ENCODE data around the gene GSG1L2.

The GSG1L2 gene

GRCh38 chr17:9821921-9822320, at the start of gene GSG1L2:
Gene GSG1L2, minus strand, starts transcription at chr17:9822079. Its CDS starts 8 bp downstream, at chr17:9822071.
- in situ Hi-C loops (cut with MboI; ENCODE audit: low sequenced_read_pairs): no loop called here

DNA sequence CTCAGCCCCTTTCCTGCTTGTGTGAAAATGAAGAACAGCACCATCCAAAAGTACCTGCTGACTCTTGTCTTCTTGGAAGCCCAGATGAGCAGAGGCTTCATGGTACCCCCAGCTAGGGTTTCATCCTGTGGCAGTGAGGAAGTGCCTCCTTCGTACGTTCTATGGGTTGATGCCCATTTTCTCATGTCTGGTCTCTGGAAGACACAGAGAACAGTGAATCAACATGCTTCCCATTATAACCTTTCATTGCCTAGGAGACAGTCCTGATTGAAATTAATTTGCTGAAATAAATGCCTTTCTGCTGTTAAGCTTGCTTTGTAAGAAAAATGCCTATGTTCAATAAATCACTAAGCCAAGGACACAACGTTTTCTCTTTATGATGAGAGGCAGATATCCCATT, 46.7 kb upstream of the GSG1L2 start:
- in situ Hi-C loops (cut with MboI; ENCODE audit: low sequenced_read_pairs): no loop called here

DNA sequence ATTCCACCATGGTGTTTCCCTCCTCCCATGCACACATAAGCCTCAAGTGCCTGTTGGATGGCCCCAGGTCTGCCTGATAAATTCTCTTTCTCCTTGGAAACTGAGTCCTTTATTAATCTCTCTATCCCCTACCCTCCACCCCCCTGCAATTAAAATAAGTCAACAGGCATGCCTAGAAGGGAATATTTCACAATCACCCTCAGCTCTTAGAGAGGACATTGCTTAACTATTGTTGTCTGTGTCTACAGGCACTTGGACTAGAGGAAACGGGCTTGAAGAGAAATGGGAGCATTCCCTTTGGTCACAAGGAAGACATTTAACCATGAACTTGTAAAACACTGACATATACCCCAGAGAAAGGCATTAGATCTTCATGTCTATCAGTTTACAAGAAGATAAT, 43.7 kb upstream of the GSG1L2 start:
- in situ Hi-C loops (cut with MboI; ENCODE audit: low sequenced_read_pairs): no loop called here

GRCh38 chr17:9862949-9863348, 41.1 kb upstream of the GSG1L2 start:
- in situ Hi-C loops (cut with MboI; ENCODE audit: low sequenced_read_pairs): no loop called here

- in situ Hi-C loops (cut with MboI; ENCODE audit: low sequenced_read_pairs): no loop called here
These were observed 40.3 kb upstream of the GSG1L2 start for GRCh38 chr17:9862220-9862619.

GRCh38 chr17:9860851-9861250, 39.0 kb upstream of the GSG1L2 start:
- in situ Hi-C loops (cut with MboI; ENCODE audit: low sequenced_read_pairs): no loop called here

- in situ Hi-C loops (cut with MboI; ENCODE audit: low sequenced_read_pairs): no loop called here
These were observed 37.9 kb upstream of the GSG1L2 start for GRCh38 chr17:9859781-9860180.

DNA sequence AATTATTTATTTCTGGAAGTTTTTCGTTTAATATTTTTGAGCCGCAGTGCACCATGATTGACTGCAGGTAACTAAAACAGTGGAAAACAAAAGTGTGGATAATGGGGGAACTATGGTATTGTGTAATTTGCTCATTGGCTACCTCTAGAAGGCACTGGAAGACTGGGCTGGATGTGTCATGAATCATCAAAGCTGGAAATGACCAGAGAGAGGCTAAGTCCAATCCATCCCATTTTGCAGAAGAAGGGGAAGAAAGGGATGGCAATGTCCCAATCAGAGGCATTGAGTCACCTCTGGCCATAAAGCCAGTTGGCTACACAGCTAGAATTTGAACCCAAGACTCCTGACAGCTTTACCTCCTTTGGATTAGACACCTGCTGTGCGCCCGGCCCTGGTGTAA, 33.2 kb upstream of the GSG1L2 start:
- in situ Hi-C loops (cut with MboI; ENCODE audit: low sequenced_read_pairs): no loop called here

GRCh38 chr17:9854255-9854654, 32.4 kb upstream of the GSG1L2 start:
- in situ Hi-C loops (cut with MboI; ENCODE audit: low sequenced_read_pairs): no loop called here

DNA sequence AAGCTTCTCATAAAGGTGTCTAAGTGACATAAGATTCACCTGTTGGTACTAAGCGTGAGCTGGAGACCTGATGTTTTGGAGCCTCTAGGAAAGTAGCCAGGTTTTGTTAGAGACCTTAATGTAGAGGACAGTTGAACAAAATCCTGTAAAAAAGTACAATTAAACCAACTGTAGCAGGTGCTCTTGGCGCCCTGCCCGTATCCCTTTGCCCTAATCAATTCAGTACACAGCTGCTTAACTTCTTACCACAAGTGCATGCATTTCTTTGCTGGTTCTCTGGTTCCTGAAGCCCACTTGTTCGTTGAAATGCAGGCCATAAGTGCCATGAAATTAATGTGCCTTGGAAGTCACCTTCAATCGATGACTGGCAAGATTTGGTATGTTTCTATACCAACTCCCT, 28.3 kb upstream of the GSG1L2 start:
- in situ Hi-C loops (cut with MboI; ENCODE audit: low sequenced_read_pairs): no loop called here

- in situ Hi-C loops (cut with MboI; ENCODE audit: low sequenced_read_pairs): no loop called here
These were observed 23.4 kb upstream of the GSG1L2 start for GRCh38 chr17:9845306-9845705.

DNA sequence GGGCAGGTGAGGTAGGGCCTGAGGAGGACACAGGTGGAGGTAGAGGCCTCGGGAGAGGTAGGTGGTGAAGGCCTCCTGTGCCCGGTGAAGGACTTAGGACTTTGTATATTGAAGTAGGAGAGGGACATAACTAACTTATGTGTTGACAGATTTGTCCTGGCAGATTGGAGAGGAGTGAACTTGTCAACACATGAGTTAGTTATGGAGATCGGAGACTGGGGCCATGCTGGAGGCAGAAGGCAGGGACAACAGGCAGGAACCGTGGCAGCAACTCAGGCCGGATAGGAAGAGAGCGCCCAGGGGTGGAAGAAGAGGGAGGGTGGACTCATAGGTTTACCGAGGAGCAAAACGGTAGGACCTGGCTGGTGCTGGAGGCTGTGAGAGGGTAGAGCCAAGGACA, 22.3 kb upstream of the GSG1L2 start:
- in situ Hi-C loops (cut with MboI; ENCODE audit: low sequenced_read_pairs): no loop called here

- in situ Hi-C loops (cut with MboI; ENCODE audit: low sequenced_read_pairs): no loop called here
These were observed 21.5 kb upstream of the GSG1L2 start for GRCh38 chr17:9843152-9844010.

GRCh38 chr17:9842057-9842758, 20.3 kb upstream of the GSG1L2 start:
- in situ Hi-C loops (cut with MboI; ENCODE audit: low sequenced_read_pairs): no loop called here

DNA sequence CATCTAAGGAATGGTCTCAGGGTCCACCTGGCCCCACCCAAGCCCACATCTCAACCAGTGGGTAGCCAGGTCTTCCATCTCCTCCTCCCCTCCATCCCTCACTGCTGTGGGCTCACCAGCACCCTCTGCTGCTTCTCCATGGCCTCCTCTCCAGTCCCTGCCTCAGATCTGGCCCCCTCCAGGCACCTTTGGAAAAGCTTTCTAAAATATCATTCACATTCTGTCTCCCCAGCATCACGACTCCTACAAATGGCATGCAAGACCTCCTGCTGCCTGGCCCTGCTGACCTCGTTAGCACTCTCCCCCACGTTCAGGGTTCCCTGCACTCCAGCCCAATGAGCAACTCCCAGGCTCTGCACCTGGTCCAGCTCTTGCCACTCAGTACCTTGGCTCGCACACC, 17.6 kb upstream of the GSG1L2 start:
- in situ Hi-C loops (cut with MboI; ENCODE audit: low sequenced_read_pairs): no loop called here

DNA sequence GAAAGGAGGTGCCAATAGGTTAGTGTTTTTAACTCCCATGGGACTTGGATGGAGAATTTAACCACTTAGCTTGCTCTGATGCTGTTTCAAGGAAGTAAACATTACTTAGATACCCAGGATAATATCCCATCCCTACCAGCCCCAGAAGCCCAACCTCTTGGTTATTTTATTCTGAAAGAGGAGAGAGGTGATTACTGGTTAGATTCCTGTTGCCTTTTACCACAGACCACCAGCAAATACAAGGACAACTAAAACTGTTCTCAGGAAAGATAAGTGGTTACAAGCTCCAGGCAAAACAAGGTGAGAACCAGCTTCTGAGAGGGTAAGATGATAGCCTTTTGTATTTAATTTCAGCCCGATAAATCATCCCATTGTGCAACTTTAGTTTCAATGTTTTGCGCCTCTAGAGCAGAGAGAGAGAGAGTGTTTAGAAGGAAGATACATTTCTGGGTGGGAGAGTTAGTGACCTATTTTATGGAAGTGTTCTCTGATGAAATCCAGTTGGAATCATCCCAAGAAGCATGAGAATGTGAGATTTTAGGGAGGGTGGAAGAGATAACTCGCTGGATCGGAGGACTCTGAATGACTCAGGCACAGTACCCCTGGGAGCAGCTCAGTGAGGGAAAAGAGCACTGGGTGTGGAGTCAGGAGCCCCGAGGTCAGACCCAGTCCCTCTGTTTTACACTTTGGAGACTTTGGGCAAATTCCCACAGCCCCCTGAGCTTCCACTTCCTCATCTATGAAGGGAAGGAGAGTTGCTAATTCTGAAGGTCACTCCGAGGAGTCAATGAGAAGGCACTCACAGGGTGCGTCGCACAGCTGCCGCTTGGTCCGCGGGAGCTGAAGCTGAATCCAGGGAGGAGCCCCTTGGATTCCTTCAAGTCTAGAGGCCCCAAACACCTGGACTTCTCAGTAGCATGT, 15.9 kb upstream of the GSG1L2 start:
- in situ Hi-C loops (cut with MboI; ENCODE audit: low sequenced_read_pairs): no loop called here

DNA sequence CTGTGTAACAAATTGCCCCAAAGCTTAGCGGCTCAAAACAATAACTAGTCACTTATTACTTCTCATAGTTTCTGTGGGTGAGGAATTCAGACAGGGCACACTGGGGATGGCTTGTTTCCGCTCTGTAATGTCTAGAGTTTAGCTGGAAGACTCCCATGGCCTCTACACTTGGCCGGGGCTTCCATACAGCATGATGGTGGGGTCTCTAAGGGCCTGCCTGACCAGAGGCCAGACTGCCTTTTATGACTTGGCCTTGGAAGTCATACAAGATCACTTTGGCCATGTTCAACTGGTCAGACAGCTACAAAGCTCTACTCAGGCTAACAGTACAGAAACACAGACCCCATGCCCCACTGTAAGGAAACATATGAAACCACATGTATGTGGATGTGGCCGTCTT, 12.0 kb upstream of the GSG1L2 start:
- in situ Hi-C loops (cut with MboI; ENCODE audit: low sequenced_read_pairs): no loop called here

DNA sequence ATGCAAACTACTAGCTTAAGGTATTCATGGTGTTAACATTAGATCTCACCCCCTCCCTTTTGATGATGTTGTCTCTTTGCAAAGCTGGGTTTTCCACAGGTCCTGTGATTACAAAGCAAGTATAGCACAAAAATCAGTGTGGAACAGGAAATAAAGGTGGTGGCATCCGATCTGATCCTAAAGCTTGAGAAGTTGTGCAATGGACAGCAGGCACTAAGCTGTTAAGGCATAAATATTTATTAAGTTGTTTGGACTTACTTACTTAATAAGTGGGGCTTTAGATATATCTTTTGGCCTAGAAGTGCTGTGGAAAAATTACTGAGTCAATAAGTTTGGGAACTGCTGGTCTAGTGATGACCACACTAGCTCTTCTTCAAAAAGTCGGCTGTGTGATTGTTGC, 8.8 kb upstream of the GSG1L2 start:
- in situ Hi-C loops (cut with MboI; ENCODE audit: low sequenced_read_pairs): no loop called here

DNA sequence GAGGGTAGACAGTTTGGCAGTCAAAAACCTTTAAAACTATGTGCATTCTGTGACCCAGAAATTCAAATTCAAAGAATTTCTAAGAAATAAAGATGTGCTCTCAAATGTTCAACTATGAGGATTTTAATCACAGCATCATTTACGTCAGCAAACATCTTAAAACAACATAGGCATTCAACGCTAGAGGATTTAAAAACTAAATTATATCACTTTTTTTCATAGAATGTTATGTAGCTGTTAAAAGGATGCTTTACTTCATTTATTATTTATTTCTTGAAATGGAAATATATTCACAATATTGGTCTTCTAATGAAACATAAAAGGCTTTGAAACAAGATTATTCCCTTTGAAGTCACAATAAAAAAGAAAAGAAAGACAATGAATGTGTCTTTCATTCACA, 7.5 kb upstream of the GSG1L2 start:
- in situ Hi-C loops (cut with MboI; ENCODE audit: low sequenced_read_pairs): no loop called here

- in situ Hi-C loops (cut with MboI; ENCODE audit: low sequenced_read_pairs): no loop called here
These were observed 6.7 kb upstream of the GSG1L2 start for GRCh38 chr17:9828296-9829295.

All from HL-60/S4 treated with phorbol 12-myristate 13-acetate at 8.2 ng/mL for 4 days and 3 days (cell line).